ENCODE data around the gene USH1C.

The USH1C gene

GRCh38 chr11:17568944-17569343 lies 24.7 kb upstream of the USH1C start:
- no peak for DNase-seq (ENCODE audit: low spot score)
- no peak for TF ChIP-seq CTCF (IDR thresholded peaks at IDR 0.05; ENCODE audit: extremely low read depth, missing control alignments)

- DNase-seq (ENCODE audit: low spot score), result no peak
Measured at GRCh38 chr11:17564687-17565042, 20.4 kb upstream of the USH1C start.

GRCh38 chr11:17563961-17564686 lies 19.9 kb upstream of the USH1C start:
- TF ChIP-seq CTCF (IDR thresholded peaks at IDR 0.05; ENCODE audit: extremely low read depth, missing control alignments), result no peak

More at GRCh38 chr11:17564687-17565042, 20.4 kb upstream of the USH1C start:
- TF ChIP-seq CTCF (IDR thresholded peaks at IDR 0.05; ENCODE audit: extremely low read depth, missing control alignments), result no peak

GRCh38 chr11:17563231-17563646 lies 19.0 kb upstream of the USH1C start:
- no peak for TF ChIP-seq CTCF (IDR thresholded peaks at IDR 0.05; ENCODE audit: extremely low read depth, missing control alignments)
- no peak for DNase-seq (ENCODE audit: low spot score)

More at GRCh38 chr11:17563961-17564686, 19.9 kb upstream of the USH1C start:
- DNase-seq (ENCODE audit: low spot score), result no peak

GRCh38 chr11:17561526-17561925 lies 17.3 kb upstream of the USH1C start:
- no peak for TF ChIP-seq CTCF (IDR thresholded peaks at IDR 0.05; ENCODE audit: extremely low read depth, missing control alignments)
- no peak for DNase-seq (ENCODE audit: low spot score)

- no peak for TF ChIP-seq CTCF (IDR thresholded peaks at IDR 0.05; ENCODE audit: extremely low read depth, missing control alignments)
- no peak for DNase-seq (ENCODE audit: low spot score)
Measured at GRCh38 chr11:17561111-17561415, 16.8 kb upstream of the USH1C start.

- TF ChIP-seq CTCF (IDR thresholded peaks at IDR 0.05; ENCODE audit: extremely low read depth, missing control alignments), result no peak
- no peak for DNase-seq (ENCODE audit: low spot score)
Measured at GRCh38 chr11:17560281-17561110, 16.3 kb upstream of the USH1C start.

Measured in GM20000 (cell line).